ENCODE measurements around the gene FOXK2. TPM values are rescaled to one million over a fixed set of nuclear protein-coding genes. Genes with fewer than 3 reads are reported as not detected.

The FOXK2 gene
- total RNA-seq, 1 donor from 2014 or later, result 18.0 TPM

GRCh38 chr17:82589851-82590180, 70.3 kb downstream of the FOXK2 start:
- DNase-seq (ENCODE audit: low read depth in 2 of 2), result no peak

GRCh38 chr17:82590216-82590615, 70.7 kb downstream of the FOXK2 start:
- no peak for DNase-seq (ENCODE audit: low read depth in 2 of 2)

GRCh38 chr17:82590881-82591539, 71.5 kb downstream of the FOXK2 start:
- no peak for DNase-seq (ENCODE audit: low read depth in 2 of 2)

- no peak for DNase-seq (ENCODE audit: low read depth in 2 of 2)
Observed at GRCh38 chr17:82592289-82592766, 72.8 kb downstream of the FOXK2 start.

- peak in 1 of 2 donors; percentile 70 for DNase-seq (ENCODE audit: low read depth in 2 of 2)
Observed at GRCh38 chr17:82592767-82593589, 73.4 kb downstream of the FOXK2 start.

GRCh38 chr17:82593590-82594087, 74.1 kb downstream of the FOXK2 start:
- no peak for DNase-seq (ENCODE audit: low read depth in 2 of 2)

- no peak for DNase-seq (ENCODE audit: low read depth in 2 of 2)
Observed at GRCh38 chr17:82594571-82594970, 75.0 kb downstream of the FOXK2 start.

- no peak for DNase-seq (ENCODE audit: low read depth in 2 of 2)
Observed at GRCh38 chr17:82595893-82596292, 76.4 kb downstream of the FOXK2 start.

- DNase-seq (ENCODE audit: low read depth in 2 of 2), result no peak
Observed at GRCh38 chr17:82596296-82596695, 76.8 kb downstream of the FOXK2 start.

- DNase-seq (ENCODE audit: low read depth in 2 of 2), result no peak
Observed at GRCh38 chr17:82596837-82597672, 77.5 kb downstream of the FOXK2 start.

- no peak for DNase-seq (ENCODE audit: low read depth in 2 of 2)
Observed at GRCh38 chr17:82598256-82599119, 79.0 kb downstream of the FOXK2 start.

GRCh38 chr17:82599674-82600661, 80.4 kb downstream of the FOXK2 start:
- DNase-seq (ENCODE audit: low read depth in 2 of 2), result no peak

GRCh38 chr17:82600731-82601446, 81.4 kb downstream of the FOXK2 start:
- no peak for DNase-seq (ENCODE audit: low read depth in 2 of 2)

GRCh38 chr17:82601447-82602000, 82.0 kb downstream of the FOXK2 start:
- no peak for DNase-seq (ENCODE audit: low read depth in 2 of 2)

- peak in 1 of 2 donors; percentile 40 for DNase-seq (ENCODE audit: low read depth in 2 of 2)
Observed at GRCh38 chr17:82602487-82602886, 83.0 kb downstream of the FOXK2 start.

- DNase-seq (ENCODE audit: low read depth in 2 of 2), result peak; percentile 70 to 87
Observed at GRCh38 chr17:82602986-82603710, 83.6 kb downstream of the FOXK2 start.

GRCh38 chr17:82603981-82604448, 84.5 kb downstream of the FOXK2 start:
- DNase-seq (ENCODE audit: low read depth in 2 of 2), result peak in 1 of 2 donors; percentile 35

- DNase-seq (ENCODE audit: low read depth in 2 of 2), result no peak
Observed at GRCh38 chr17:82604532-82604931, 85.0 kb downstream of the FOXK2 start.
